ENCODE measurements around the gene VSIG10.

DNA sequence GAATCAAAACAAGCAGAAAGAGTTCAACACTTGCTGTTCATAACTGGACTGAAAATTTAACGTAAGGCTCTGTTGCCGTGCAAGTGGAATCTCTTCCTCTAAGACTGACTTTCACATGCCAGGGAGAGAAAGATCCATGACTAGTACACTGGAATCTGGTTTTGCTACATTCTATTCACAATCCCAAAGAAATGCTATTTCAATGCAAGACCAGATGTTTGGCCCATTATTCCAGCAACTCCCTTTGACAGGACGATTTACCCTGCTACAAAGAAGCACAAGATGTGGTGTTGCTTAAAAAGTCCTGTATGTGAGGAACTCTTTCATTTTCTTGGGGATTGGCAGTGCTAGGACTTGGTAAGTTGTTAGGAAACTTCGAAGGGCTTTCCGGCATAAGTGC lies 69.9 kb downstream of the VSIG10 start:
- TF ChIP-seq, protein P1, sequence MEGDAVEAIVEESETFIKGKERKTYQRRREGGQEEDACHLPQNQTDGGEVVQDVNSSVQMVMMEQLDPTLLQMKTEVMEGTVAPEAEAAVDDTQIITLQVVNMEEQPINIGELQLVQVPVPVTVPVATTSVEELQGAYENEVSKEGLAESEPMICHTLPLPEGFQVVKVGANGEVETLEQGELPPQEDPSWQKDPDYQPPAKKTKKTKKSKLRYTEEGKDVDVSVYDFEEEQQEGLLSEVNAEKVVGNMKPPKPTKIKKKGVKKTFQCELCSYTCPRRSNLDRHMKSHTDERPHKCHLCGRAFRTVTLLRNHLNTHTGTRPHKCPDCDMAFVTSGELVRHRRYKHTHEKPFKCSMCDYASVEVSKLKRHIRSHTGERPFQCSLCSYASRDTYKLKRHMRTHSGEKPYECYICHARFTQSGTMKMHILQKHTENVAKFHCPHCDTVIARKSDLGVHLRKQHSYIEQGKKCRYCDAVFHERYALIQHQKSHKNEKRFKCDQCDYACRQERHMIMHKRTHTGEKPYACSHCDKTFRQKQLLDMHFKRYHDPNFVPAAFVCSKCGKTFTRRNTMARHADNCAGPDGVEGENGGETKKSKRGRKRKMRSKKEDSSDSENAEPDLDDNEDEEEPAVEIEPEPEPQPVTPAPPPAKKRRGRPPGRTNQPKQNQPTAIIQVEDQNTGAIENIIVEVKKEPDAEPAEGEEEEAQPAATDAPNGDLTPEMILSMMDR (IDR thresholded peaks at IDR 0.05) = no peak
- TF ChIP-seq POLR2A (IDR thresholded peaks at IDR 0.05) = no peak
